Activated CD8-positive, alpha-beta memory T cell treated with anti-CD3 and anti-CD28 coated beads, Interleukin-2, amount 10 ng/mL, durations not matched to agents 7 days and 5 days (primary cell): ENCODE results near the gene TLL2. TPM values are rescaled to one million over a fixed set of nuclear protein-coding genes. Genes with fewer than 3 reads are reported as not detected.
A peak's percentile ranks its signal among the peaks of the same experiment; 100 is the strongest.

ENCODE experiments used
- ATAC-seq: fragments of 150-1000 bp; cut with Tn5 transposase; one replicate; pipeline ENCODE4 v1.10.0; 2021; ENCODE audit warnings: moderate library complexity
- CTCF ChIA-PET: fragments of 350-600 bp; sonication (Branson Sonifier 250); formaldehyde crosslinking; loops from one replicate; lab custom pipeline; 2021; ENCODE audit warnings: antibody characterized with exemption; lab: Charles Lee
- DNase-seq: peaks from one replicate; pipeline ENCODE4 v3.0.0-alpha.2; 2020
- H3K27ac Mint-ChIP-seq: one replicate; pipeline ENCODE4 v1.8.0; 2021; ENCODE audit warnings: mild to moderate bottlenecking, mixed read lengths
- H3K27me3 Mint-ChIP-seq: one replicate; pipeline ENCODE4 v1.8.0; 2021; ENCODE audit warnings: mixed read lengths
- H3K36me3 Mint-ChIP-seq: one replicate; pipeline ENCODE4 v1.8.0; 2021; ENCODE audit warnings: mild to moderate bottlenecking, mixed read lengths
- H3K4me1 Mint-ChIP-seq: one replicate; pipeline ENCODE4 v1.8.0; 2021; ENCODE audit warnings: mixed read lengths
- H3K4me3 Mint-ChIP-seq: one replicate; pipeline ENCODE4 v1.8.0; 2021; ENCODE audit warnings: mild to moderate bottlenecking, moderate library complexity, mixed read lengths
- H3K9me3 Mint-ChIP-seq: one replicate; pipeline ENCODE4 v1.8.0; 2022; ENCODE audit warnings: low read depth, mixed read lengths
- total RNA-seq, 2 experiments: library from RNA; stranded (reverse); gene quantifications; one replicate each; pipeline ENCODE4 v1.2.3, GENCODE V29; 2021

The TLL2 gene
- total RNA-seq, 2 experiments from 2014 or later: not detected

DNA sequence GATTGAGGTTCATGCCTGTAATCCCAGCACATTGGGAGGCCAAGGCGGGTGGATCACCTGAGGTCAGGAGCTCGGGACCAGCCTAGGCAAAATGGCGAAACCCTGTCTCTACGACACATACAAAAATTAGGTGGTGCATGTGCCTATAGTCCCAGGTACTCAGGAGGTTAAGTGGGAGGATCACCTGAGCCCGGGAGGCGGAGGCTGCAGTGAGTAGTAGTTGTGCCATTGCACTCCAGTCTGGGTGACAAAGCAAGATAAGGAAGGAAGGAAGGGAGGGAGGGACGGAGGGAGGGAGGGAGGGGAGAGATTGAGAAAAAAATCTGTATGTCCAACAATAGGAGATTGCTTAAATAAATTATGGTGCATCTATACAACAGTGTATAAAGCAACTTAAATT is 13.2 kb downstream of the TLL2 start:
- ATAC-seq: no peak
- H3K9me3 Mint-ChIP-seq: no peaks in the 10 kb centered on the region
- no peak overlapping the region for H3K4me3 Mint-ChIP-seq
- CTCF ChIA-PET: interaction anchor here (1.4 to 3.9 kb wide), 3 partner anchors 10 to 130 kb away, joined by 4 to 14 read pairs (median 5); partner anchors contain the start of gene TLL2
- peaks cover 23% of the 10 kb centered on the region for H3K27me3 Mint-ChIP-seq
- no peak overlapping the region for H3K27ac Mint-ChIP-seq
- no peaks in the 10 kb centered on the region for H3K36me3 Mint-ChIP-seq
- no peak for DNase-seq
- no peaks in the 10 kb centered on the region for H3K4me1 Mint-ChIP-seq

DNA sequence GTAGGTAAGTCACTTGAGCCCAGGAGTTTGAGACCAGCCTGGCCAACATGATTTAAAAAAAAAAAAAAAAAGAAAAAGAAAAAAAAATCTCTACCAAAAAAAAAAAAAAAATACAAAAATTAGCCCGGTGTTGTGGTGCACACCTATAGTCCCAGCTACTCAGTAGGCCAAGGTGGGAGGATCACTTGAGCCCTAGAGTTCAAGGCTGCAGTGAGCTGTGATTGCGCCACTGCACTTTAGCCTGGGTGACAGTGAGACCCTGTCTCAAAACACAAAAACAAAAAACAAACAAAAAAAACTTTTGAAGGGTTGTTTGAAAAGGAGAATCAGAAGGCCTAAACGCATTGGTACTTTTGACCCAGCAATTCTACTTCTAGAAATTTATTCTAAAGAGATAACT is 13.7 kb downstream of the TLL2 start:
- H3K27me3 Mint-ChIP-seq: peaks cover 25% of the 10 kb centered on the region
- H3K36me3 Mint-ChIP-seq: no peaks in the 10 kb centered on the region
- no peak overlapping the region for H3K4me3 Mint-ChIP-seq
- DNase-seq (no peak), ATAC-seq (no peak)
- H3K4me1 Mint-ChIP-seq: no peaks in the 10 kb centered on the region
- no peaks in the 10 kb centered on the region for H3K9me3 Mint-ChIP-seq
- CTCF ChIA-PET: interaction anchor here (2.2 to 3.9 kb wide), 2 partner anchors 13 to 130 kb away, joined by 5 to 14 read pairs; partner anchors contain the start of gene TLL2
- H3K27ac Mint-ChIP-seq: no peak overlapping the region

DNA sequence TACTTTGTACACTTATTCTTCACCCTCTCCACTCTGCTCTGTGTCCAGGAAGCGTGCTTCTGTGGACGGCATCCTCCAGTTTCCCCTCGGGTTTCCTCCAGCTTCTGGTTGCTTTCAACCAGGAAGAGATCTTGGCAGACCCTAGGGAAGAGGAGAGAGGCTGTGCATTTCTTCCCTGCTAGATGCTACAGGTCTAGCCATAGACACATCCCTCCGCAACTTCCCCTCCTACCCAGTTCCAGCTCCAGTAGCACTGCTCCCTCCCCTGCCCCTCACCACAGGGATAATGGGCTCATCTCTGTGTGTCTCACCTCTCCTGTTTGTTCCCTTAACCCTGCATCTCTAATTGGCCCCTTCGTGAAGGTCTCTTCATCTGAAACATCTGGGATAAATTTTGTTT is 16.3 kb downstream of the TLL2 start:
- ATAC-seq (no peak), DNase-seq (no peak)
- Mint-ChIP-seq H3K27me3 (peaks cover 34% of the 10 kb centered on the region), H3K4me3 (no peak overlapping the region), H3K27ac (no peak overlapping the region), H3K9me3 (no peaks in the 10 kb centered on the region), H3K4me1 (no peaks in the 10 kb centered on the region), H3K36me3 (no peaks in the 10 kb centered on the region)
- CTCF ChIA-PET: interaction anchor here (1.3 to 2.9 kb wide), 2 partner anchors 16 to 123 kb away, joined by 3 to 12 read pairs; partner anchors contain the start of gene TLL2

DNA sequence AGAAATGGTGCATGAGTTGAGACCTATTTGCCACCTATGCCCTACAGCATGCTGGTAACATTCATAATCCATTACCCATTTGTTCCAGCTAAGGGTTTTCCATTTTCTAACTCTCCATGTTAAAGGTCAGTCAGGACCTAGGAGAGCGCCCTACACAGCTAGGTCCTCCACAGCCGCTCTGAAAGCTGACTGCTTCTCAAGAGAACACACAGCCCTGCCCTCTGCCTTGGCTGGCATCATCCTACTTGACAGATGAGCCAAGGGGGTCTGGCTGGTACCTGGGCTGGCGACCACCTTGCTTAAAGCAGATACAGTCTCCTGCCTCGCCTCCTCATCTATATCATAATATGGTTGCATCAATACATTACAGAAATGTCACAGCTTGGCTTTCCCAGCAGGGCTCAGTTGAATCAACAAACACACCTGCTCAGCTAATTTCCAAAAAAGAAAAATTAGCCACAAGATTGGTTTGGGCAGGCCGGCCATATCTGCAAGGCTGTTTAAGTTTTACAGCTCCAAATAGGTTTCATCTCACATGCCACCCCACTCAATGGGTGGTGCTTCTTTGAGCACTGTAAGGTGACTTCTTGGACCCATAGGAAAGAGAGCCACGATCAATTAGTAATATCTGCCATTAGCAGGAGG is 17.3 kb downstream of the TLL2 start:
- Mint-ChIP-seq H3K4me1 (no peaks in the 10 kb centered on the region), H3K4me3 (no peak overlapping the region), H3K36me3 (no peaks in the 10 kb centered on the region), H3K27ac (no peak overlapping the region), H3K9me3 (no peaks in the 10 kb centered on the region), H3K27me3 (peaks cover 31% of the 10 kb centered on the region)
- CTCF ChIA-PET: interaction anchor here (1.2 to 2.9 kb wide), 2 partner anchors 14 to 17 kb away, joined by 3 to 12 read pairs; partner anchors contain the start of gene TLL2
- ATAC-seq: no peak
- DNase-seq: no peak

DNA sequence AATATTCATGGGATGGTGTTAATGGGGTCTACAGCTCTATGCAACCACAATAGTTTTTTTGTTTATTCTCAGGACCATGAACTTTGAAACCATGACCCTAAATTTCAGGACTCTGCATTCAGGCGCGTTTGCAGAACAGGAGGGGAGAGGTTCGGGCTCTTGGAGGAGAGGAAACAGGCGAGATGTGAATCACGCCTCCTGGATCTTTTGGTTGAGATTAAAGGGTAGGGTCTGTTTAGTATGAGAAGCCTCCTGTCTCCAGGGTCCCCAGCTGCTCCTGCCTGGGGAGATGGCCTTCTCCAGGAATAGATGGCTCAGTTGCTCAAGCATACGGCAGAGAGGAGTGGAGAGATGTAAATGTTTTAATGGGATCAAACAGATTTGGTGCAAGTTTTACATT is 18.2 kb downstream of the TLL2 start:
- H3K36me3 Mint-ChIP-seq: no peaks in the 10 kb centered on the region
- ATAC-seq (no peak), DNase-seq (peak; percentile 21)
- no peaks in the 10 kb centered on the region for H3K9me3 Mint-ChIP-seq
- no peaks in the 10 kb centered on the region for H3K4me1 Mint-ChIP-seq
- CTCF ChIA-PET: interaction anchor here (0.7 to 1.2 kb wide), 2 partner anchors 15 to 18 kb away, joined by 3 read pairs; partner anchors contain the start of gene TLL2
- no peak overlapping the region for H3K4me3 Mint-ChIP-seq
- peaks cover 34% of the 10 kb centered on the region for H3K27me3 Mint-ChIP-seq
- H3K27ac Mint-ChIP-seq: no peak overlapping the region

DNA sequence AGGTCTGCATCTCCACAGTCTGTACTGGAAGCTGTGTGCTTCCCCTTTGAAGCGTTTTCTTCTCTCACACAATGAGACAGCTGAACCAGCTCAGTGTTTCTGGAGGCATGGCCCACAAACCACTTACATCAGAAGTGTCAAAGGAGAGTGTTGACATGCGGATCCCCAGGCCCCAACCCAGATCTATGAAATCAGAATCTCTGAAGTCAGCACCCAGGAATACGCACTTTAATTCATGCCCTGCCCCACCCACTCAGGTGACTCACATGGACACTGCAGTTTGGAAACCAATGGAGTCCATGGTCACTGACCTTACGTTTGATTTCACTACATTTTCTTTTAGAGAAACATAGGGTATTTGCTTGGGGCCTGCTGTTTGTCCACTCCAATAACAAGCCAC is 19.0 kb downstream of the TLL2 start:
- Mint-ChIP-seq H3K4me1 (no peaks in the 10 kb centered on the region), H3K36me3 (no peaks in the 10 kb centered on the region), H3K27me3 (peaks cover 32% of the 10 kb centered on the region), H3K9me3 (no peaks in the 10 kb centered on the region), H3K4me3 (no peak overlapping the region), H3K27ac (no peak overlapping the region)
- DNase-seq (no peak), ATAC-seq (no peak)
- CTCF ChIA-PET: no interaction called here

DNA sequence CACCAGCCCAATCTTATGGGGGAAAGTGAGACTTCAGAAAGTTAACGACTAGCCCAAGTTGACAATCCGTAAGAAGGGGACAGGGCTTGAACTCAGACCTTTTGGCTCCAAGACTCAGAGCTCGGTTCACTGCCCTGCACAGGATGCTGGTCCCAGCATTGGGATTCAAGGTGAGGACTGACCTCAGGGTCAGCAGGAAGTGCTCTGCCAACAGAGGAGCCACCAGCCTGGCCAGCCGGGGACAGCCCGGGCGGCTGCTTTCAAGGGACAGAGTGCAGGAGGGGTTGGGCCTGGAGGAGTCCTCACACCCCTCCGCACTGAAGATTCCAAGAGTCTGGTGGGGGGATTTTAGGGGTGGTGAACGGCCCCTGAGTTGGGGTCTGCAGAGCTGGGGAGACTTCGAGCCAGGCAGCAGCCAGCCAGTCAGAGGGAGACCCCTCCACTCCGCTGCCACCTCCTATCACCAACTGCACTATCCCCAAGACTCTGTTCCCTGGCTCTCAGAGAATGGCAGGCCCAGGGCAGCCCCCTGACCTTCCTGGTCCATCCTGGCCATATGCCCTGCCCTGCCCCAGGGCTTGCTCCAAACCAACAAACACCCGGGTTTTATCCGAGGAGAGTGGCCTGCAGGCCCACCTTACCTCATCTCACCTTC is 19.7 kb downstream of the TLL2 start:
- Mint-ChIP-seq H3K27me3 (peaks cover 29% of the 10 kb centered on the region), H3K4me1 (no peaks in the 10 kb centered on the region), H3K36me3 (no peaks in the 10 kb centered on the region), H3K4me3 (no peak overlapping the region), H3K9me3 (no peaks in the 10 kb centered on the region), H3K27ac (no peak overlapping the region)
- CTCF ChIA-PET: no interaction called here
- DNase-seq: no peak
- no peak for ATAC-seq

DNA sequence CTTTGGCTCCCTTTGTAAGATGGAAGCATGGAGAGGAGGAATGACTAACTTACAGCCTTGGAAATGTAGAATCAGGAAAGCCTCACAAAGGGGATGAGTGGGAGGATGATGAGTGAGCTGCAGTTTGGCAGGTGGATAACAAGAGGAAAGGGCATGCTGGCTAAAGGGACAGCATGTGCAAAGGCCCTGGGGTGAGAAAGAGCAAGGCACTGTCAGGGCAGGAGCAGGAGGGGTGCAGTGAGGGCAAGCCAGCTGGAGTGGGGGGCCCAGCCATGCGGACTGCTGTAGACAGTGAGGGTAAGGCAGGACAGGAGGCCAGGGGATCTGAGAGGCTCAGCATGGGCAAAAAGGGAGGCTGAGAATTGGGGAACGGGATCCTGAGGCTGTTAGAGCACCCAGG is 20.5 kb downstream of the TLL2 start:
- CTCF ChIA-PET: no interaction called here

DNA sequence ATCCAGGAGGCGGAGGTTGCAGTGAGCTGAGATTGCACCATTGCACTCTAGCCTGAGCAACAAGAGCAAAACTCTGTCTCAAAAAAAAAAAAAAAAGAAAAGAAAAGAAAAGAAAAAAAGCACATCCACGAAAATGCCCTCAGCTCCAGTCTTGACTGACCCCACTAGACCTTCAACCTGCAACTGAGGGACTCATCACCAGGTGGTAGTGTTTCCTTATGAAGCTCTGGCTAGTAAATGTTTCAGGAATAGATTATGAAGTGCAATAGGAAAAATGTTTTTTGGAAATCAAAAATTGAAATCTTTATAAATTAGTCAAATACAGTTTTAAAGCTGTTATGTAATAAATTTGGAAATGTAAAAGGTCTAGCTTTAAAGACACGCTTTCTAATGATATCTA is 22.4 kb downstream of the TLL2 start:
- H3K4me1 Mint-ChIP-seq: no peaks in the 10 kb centered on the region
- H3K4me3 Mint-ChIP-seq: no peak overlapping the region
- H3K27me3 Mint-ChIP-seq: peaks cover 20% of the 10 kb centered on the region
- ATAC-seq (no peak), DNase-seq (no peak)
- H3K9me3 Mint-ChIP-seq: no peaks in the 10 kb centered on the region
- CTCF ChIA-PET: interaction anchor here (1.1 to 2.3 kb wide), 4 partner anchors 20 to 121 kb away, joined by 3 to 8 read pairs (median 6); partner anchors contain the start of gene TLL2
- no peaks in the 10 kb centered on the region for H3K36me3 Mint-ChIP-seq
- no peak overlapping the region for H3K27ac Mint-ChIP-seq

More for the DNA sequence above, 20.5 kb downstream of the TLL2 start:
- peaks cover 24% of the 10 kb centered on the region for H3K27me3 Mint-ChIP-seq
- H3K27ac Mint-ChIP-seq: no peak overlapping the region
- no peaks in the 10 kb centered on the region for H3K4me1 Mint-ChIP-seq
- H3K9me3 Mint-ChIP-seq: no peaks in the 10 kb centered on the region
- H3K36me3 Mint-ChIP-seq: no peaks in the 10 kb centered on the region
- no peak for ATAC-seq
- no peak overlapping the region for H3K4me3 Mint-ChIP-seq
- no peak for DNase-seq

DNA sequence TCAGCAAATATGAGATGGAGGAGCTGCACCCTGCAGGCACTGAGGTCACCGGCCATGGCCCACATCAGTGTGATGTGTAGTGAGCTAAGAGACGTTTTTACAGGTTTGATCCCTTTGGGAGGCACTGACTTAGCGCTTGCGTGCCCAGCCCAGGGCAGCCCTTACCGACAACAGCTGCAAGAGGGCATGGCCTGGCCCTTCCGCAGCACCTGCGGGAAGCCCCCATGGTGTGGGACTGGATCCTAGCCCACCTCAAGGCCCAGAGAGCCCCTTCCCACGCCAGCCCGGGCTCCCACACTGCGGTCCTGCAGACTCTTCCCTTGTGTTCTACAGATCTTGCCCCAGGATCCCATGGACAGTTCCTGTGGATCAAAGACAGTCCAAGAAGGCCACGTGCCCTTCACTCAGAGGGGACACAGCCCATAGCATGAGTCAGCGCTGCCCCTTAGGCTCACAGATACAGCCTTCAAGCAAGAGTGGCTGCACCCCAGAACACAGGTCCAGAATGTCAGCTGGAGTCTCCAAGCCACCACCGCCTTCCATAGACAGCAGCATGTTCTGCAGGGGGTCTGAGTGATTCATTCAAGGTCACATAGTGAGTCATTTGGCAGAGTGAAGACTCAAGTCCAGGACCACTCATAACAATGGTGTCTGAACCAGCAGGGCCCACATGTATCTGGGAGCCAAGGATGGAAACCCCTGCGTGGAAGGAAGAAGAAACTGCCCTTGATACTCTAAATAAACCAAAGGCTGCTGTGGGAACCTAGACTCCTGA is 25.4 kb downstream of the TLL2 start:
- ATAC-seq: no peak
- no peak for DNase-seq
- H3K9me3 Mint-ChIP-seq: no peaks in the 10 kb centered on the region
- no peak overlapping the region for H3K27ac Mint-ChIP-seq
- peaks cover 22% of the 10 kb centered on the region for H3K27me3 Mint-ChIP-seq
- H3K4me1 Mint-ChIP-seq: no peaks in the 10 kb centered on the region
- H3K4me3 Mint-ChIP-seq: no peak overlapping the region
- H3K36me3 Mint-ChIP-seq: no peaks in the 10 kb centered on the region
- CTCF ChIA-PET: no interaction called here

DNA sequence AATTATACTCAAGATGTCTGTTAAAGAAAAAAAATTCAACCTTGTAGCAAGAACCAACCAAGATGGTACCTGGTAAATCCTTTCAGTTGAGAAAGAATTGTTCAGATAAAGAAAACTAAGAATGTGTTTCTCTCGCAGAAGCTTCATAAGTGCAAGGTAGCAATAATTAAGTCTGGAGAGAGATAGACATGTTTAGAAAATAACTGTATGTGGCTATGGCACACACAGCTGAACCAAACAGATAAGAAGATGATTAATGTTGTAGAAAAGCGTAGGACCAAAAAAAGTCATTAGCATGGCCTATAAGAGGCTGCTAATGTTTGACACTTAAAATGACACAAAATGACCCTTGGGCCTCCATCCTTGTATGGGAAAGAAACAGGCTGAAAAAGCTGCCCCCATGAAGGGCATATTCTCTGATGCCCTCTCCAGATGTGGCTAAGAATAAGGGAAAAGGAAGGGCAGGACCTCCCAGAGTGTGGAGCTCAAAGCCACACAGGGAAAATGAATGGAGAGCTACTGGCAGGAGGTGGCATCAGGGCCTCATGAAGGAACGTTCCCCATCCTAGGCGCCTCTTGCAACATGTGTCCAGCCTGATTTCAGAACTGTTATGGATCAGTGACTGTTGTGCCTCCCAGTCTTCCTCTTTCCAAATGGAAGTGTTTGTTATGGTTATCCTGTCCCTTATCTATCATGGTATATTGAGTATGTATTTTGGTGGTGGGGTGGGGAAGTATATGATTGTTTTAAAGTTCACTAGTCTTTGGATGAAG is 30.7 kb downstream of the TLL2 start:
- H3K9me3 Mint-ChIP-seq: no peaks in the 10 kb centered on the region
- ATAC-seq: no peak
- CTCF ChIA-PET: no interaction called here

DNA sequence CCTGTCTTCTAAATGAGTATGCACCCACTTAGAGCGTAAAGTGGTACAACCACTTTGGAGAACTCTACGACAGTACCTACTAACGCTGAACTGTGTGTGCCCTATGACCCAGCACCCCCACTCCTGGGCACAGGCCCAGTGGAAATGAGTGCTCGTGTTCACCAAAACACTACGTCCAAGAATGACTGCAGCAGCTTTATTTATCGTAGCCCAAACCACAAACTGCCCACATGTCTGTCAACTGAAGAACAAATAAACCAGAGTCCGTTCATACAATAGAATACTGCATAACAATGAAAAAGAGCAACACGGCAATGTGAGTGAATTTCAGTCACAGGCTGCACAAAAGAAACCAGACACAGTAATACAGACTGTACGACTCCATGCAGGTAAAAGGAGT is 35.4 kb downstream of the TLL2 start:
- Mint-ChIP-seq H3K27ac (no peak overlapping the region), H3K4me3 (no peak overlapping the region)
- CTCF ChIA-PET: interaction anchor here (0.9 kb wide), 1 partner anchor 10 kb away, joined by 3 read pairs; no protein-coding TSS in a partner anchor

More for the DNA sequence above, 30.7 kb downstream of the TLL2 start:
- DNase-seq: no peak
- Mint-ChIP-seq H3K27ac (no peak overlapping the region), H3K4me1 (no peaks in the 10 kb centered on the region), H3K27me3 (peaks cover 38% of the 10 kb centered on the region), H3K4me3 (no peak overlapping the region), H3K36me3 (no peaks in the 10 kb centered on the region)

DNA sequence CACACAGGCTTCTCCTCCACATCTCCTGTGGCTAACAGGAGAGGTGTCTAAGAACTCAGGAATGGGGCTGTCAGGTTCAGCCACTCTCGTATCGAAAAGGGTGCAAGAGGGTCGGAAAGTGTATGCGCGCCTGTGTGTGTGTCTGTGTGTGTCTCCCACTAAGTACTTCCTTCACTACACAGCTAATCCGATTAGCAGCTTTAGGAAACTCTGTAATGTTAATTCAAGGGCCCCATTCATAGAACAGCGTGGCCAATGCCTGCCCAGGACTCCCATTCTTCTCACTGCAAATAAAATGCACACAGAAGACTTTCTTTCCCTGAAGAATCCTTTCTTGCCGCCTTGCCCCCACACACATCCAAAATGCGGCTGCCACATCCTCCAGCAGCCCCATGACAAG is 39.9 kb downstream of the TLL2 start:
- Mint-ChIP-seq H3K4me3 (no peak overlapping the region), H3K4me1 (peaks cover 3% of the 10 kb centered on the region), H3K36me3 (no peaks in the 10 kb centered on the region), H3K27me3 (peaks cover 30% of the 10 kb centered on the region), H3K9me3 (no peaks in the 10 kb centered on the region), H3K27ac (no peak overlapping the region)
- CTCF ChIA-PET: no interaction called here
- ATAC-seq (no peak), DNase-seq (no peak)

More for the DNA sequence above, 35.4 kb downstream of the TLL2 start:
- no peaks in the 10 kb centered on the region for H3K4me1 Mint-ChIP-seq
- no peaks in the 10 kb centered on the region for H3K9me3 Mint-ChIP-seq
- DNase-seq: no peak
- H3K36me3 Mint-ChIP-seq: no peaks in the 10 kb centered on the region
- H3K27me3 Mint-ChIP-seq: peaks cover 41% of the 10 kb centered on the region
- ATAC-seq: no peak
